ENCODE results near the gene SCARB1.

- TF ChIP-seq, protein P1, sequence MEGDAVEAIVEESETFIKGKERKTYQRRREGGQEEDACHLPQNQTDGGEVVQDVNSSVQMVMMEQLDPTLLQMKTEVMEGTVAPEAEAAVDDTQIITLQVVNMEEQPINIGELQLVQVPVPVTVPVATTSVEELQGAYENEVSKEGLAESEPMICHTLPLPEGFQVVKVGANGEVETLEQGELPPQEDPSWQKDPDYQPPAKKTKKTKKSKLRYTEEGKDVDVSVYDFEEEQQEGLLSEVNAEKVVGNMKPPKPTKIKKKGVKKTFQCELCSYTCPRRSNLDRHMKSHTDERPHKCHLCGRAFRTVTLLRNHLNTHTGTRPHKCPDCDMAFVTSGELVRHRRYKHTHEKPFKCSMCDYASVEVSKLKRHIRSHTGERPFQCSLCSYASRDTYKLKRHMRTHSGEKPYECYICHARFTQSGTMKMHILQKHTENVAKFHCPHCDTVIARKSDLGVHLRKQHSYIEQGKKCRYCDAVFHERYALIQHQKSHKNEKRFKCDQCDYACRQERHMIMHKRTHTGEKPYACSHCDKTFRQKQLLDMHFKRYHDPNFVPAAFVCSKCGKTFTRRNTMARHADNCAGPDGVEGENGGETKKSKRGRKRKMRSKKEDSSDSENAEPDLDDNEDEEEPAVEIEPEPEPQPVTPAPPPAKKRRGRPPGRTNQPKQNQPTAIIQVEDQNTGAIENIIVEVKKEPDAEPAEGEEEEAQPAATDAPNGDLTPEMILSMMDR (IDR thresholded peaks at IDR 0.05; ENCODE audit: insufficient read depth, low read length) = no peak
- no peak for TF ChIP-seq POLR2AphosphoS5 (IDR thresholded peaks at IDR 0.05; ENCODE audit: low read depth)
- TF ChIP-seq, protein P2, sequence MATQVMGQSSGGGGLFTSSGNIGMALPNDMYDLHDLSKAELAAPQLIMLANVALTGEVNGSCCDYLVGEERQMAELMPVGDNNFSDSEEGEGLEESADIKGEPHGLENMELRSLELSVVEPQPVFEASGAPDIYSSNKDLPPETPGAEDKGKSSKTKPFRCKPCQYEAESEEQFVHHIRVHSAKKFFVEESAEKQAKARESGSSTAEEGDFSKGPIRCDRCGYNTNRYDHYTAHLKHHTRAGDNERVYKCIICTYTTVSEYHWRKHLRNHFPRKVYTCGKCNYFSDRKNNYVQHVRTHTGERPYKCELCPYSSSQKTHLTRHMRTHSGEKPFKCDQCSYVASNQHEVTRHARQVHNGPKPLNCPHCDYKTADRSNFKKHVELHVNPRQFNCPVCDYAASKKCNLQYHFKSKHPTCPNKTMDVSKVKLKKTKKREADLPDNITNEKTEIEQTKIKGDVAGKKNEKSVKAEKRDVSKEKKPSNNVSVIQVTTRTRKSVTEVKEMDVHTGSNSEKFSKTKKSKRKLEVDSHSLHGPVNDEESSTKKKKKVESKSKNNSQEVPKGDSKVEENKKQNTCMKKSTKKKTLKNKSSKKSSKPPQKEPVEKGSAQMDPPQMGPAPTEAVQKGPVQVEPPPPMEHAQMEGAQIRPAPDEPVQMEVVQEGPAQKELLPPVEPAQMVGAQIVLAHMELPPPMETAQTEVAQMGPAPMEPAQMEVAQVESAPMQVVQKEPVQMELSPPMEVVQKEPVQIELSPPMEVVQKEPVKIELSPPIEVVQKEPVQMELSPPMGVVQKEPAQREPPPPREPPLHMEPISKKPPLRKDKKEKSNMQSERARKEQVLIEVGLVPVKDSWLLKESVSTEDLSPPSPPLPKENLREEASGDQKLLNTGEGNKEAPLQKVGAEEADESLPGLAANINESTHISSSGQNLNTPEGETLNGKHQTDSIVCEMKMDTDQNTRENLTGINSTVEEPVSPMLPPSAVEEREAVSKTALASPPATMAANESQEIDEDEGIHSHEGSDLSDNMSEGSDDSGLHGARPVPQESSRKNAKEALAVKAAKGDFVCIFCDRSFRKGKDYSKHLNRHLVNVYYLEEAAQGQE (IDR thresholded peaks at IDR 0.05; ENCODE audit: insufficient replicate concordance, low read depth) = no peak
Observed at GRCh38 chr12:124744273-124744640, 119.4 kb downstream of the SCARB1 start.

Measured in HL-60 (cell line).